ENCODE data around the gene IQGAP1.

IQGAP1 gene

DNA sequence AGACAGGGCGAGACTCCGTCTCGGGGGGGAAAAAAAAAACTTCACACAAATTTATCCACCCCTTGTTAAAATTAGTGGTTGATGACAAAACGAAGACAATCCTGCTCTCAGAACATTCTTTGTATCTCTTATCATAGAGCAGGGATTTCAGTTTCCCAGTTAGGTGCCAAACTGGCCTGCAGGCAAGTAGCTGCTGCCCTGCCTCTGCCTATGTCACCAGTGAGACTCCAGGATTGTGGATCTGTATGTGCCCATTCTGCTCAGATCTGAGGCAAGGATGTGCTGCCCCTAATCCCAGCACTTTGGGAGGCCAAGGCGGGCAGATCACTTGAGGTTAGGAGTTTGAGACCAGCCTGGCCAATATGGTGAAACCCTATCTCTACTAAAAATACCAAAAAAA lies 54.4 kb downstream of the IQGAP1 start:
- no peak for DNase-seq (ENCODE audit: low spot score)

DNA sequence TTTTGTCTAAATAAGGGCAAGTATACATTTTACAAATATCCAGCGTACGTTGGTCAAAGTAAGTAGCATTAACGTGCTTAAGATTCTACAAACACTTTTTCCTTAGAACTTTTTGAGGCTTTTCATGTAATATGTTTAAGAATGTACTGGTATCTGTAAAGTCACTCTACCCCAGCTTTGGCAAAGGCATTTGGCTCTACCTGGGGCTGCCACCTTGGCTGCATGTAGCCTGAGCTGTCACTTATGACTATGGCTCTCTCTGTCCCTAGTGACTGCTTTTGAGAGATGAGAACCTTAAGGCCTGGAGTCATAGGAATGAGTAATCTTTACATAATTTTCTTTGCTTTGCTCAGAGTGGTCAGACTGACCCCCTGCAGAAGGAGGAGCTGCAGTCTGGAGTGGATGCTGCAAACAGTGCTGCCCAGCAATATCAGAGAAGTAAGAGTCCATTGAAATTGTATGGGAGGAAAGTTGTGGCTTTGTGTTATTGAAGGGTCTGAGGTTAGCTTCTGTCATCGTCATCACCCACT lies 61.2 kb downstream of the IQGAP1 start:
- no peak for DNase-seq (ENCODE audit: low spot score)

DNA sequence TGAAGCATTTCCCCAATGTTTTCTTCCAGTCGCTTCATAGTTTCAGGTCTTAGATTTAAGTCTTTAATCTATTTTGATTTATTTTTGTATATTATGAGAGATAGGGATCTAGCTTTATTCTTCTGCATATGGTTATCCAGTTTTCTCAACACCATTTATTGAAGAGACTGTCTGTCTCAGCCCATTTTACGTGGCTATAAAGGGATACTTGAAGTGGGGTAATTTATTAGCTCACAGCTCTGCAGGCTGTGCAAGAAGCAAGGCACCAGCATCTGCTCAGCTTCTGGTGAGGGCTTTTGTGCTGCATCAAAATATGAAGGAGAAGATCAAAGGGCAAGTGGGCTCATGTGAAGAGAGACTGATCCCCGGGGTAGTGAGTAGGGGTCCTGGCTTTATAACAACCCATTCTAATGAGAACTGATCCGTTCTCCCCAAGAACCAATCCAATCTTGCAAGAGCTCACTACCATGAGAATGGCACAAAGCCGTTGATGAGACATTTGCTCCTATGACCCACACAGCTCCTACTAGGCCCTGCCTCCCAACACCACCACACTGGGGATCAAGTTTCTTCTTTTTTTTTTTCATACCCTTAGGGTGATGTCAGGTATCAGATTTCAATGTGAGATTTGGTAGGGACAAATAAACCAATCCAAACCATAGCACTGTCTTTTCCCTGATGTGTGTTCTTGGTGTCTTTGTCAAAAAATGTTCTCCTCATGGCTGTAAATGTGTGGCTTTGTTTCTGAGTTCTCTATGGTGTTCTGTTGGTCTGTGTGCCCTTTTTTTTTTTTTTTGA lies 63.2 kb downstream of the IQGAP1 start:
- no peak for DNase-seq (ENCODE audit: low spot score)

DNA sequence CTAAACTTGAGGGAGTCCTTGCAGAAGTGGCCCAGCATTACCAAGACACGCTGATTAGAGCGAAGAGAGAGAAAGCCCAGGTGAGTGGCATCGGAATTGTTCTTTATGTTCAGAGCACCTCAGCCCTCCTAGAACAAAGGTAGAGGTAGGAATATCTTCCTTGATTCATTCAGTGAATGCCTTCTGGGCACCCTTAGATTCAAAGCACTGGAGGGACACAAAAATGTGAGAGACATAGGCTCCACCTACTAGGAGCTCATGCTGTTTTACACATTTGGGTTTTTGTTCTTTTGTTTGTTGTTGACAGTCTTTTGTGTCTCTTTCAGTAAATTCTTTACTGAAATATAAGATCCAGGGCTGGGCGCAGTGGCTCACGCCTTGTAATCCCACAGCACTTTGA lies 68.2 kb downstream of the IQGAP1 start:
- DNase-seq (ENCODE audit: low spot score) = no peak

DNA sequence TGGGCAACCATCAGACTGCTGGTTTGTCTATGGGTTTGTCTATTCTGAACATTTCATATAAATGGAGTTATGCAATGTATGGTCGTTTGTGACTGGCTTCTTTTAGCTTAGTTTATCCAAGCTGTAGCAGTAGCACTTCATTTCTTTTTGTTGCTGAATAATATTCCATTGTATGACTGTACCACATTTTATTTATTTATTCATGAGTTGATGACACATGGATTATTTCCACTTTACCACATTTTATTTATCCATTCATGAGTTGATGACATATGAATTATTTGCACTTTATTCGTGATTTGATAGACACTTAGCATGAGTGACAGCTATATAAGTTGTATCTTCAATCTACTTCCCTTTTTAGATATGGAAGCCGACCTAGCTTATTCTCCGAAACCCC lies 70.0 kb downstream of the IQGAP1 start:
- DNase-seq (ENCODE audit: low spot score) = no peak

DNA sequence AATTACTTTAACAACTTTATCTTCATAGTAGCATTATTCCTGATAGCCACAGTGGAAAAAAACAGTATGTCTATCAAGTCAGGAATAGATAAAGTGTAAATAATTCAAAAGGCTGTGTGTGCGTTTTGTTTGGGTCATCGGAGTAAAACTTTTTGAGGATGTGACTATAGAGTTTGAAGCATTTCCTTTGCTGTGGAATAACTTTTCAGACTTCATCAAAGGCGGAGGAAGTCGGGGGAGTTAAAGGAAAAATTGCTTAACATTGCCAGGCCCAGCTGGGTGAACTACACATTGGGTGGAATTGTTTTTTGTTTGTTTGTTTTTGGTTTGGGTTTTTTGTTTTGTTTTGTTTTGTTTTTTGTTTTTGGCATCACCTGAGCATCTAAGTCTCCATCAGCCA lies 71.3 kb downstream of the IQGAP1 start:
- no peak for DNase-seq (ENCODE audit: low spot score)

DNA sequence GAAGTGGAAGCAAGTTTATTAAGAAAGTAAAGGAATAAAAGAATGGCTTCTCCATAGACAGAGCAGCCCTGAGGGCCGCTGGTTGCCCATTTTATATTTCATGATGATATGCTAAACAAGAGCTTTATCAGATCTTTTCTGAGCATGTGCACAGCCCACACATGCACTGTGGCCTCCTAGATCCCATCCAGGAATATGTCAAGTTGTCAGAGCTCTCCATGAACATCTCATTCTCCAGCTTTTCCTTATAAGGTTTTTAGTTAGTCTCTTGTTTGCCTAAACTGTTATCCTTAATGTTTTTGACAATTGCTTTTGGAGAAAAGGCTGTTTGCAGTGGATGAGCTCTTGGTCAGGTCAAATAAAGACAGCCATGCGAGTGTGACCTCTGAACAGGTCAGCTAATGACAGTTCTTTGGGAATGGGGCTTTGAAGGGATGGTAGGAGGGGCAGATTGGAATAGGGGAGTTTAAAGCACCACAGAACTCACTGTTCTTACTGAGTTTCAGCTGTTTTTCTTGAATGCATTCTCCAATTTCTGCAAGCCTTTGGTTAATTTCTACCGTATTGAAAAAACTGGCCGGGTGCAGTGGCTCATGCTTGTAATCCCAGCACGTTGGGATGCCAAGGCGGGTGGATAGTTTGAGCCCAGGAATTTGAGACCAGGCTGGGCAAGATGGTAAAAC lies 72.2 kb downstream of the IQGAP1 start:
- no peak for DNase-seq (ENCODE audit: low spot score)

DNA sequence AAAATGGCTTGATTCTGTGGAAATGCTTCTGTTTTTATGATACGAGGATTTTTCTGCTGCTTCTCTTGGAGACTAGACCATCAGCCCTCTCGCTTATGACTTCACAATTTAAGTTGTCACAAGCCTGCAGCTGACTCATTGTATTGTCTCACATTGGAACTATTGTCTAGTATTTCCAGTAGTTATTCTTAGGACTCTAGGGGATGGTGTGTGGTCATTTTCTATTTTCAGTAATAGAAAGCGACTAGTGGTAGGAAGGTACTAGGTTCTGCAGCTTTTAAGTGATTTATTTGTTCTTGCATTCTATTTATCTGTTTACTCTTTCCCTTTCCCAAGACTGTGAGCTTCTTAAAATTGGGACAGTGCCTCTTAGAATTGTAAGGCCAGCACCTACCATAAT lies 75.3 kb downstream of the IQGAP1 start:
- DNase-seq (ENCODE audit: low spot score) = no peak

DNA sequence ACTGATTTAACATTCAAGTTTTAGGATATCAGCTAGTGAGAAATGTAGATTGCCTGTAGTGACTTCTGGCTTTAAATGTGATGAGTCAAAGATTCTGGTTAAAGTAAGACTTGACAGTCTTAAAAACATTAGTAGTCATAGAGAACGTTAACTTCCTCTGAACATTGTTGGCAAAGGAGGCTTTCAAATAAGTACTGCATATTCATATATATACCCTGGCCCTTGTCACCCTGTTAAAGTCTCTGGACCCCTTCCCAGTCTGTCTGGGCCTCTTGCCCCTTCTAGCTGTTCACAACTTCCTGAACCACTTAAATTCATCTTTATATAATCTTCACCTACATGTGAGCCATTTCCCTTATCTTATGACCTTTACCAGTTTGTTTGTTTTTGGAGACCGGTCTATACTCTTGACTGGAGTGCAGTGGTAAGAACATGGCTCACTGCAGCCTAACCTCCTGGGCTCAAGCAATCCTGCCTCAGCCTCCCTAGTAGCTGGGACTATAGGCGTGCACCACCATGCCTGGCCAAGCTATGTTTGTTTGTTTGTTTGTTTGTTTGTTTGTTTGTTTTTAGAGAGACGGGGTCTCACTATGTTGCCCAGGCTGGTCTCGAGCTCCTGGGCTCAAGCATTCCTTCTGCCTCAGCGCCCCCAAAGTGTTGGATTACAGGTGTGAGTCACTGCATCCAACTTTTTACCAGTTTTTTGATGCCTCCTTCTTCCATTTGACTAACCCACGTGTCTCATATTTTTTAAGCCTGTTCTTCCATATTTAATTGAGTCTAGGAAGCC lies 77.3 kb downstream of the IQGAP1 start:
- DNase-seq (ENCODE audit: low spot score) = no peak

DNA sequence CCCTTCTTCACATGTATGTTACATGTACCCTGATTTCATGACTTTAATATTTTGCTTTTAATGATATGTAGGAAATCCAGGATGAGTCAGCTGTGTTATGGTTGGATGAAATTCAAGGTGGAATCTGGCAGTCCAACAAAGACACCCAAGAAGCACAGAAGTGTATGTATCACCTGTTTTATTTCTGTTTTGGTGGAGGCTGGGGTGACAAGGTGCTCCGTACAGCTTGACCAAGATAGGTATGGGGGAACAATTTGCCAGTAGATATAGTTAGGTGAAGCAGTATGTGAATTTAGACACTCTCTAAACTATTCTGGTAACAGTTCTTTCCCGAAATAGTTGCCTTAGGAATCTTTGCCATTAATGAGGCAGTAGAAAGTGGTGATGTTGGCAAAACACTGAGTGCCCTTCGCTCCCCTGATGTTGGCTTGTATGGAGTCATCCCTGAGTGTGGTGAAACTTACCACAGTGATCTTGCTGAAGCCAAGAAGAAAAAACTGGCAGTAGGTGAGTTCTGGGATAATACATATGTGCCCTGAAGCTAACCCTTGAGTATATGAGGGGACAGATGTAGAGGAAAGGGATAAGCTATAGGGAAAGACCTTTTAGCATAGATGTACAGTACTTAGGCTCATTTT lies 78.0 kb downstream of the IQGAP1 start:
- DNase-seq (ENCODE audit: low spot score) = no peak

DNA sequence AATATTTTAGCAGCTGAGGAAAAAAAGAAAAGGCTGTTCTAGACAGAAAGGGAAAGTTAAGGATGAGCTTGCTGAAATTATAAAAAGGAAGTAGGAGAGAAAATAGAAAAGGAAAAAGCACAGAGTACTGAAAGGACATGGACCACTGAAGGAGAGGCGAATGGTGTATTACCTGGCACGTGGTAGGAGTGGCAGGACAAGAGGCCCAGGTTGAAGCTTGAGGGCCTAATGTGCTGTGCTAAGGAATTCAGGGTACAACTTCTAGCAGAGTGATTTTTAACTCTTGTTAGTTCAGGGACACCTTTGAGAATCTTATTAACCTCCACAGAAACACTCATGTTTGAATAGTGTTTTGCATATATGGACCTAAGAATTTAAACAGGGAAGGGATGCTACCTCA lies 81.7 kb downstream of the IQGAP1 start:
- DNase-seq (ENCODE audit: low spot score) = no peak

DNA sequence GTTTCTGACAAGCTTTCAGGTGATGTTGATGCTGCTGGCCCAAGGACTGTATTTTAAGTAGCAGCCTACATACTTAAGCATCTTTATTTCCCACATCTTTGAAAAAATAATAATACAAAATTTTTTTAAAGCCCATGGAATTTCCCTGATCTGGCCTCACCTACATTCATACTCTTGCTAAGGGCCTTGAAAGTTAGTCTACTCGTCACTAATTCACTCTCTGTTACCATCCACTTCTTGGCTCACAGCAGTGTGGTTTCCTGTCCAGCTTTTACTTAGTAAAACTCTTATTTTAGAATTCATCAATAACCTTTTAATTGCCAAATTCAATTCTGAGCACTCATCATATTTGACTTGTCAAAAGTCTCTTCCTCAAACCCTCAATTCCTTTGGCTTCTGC lies 82.4 kb downstream of the IQGAP1 start:
- no peak for DNase-seq (ENCODE audit: low spot score)

DNA sequence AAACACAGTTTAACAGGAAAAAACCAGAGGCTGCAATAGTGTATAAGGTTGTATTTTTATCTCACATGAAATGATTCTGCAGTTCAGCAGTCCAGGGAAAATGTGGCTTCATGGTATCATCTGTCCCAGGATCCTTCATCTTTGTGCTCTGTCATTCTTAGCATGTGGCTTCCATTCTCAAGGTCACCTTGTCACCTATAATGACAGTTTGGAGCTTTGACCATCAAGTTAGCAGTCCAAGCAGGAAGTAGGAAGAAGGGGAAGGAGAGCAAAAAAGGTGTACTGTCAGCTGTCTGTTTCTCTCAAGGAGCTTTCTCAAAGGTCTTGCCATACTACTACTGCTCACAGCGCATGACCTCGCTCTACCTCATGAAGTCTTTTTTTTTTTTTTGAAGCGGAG lies 83.1 kb downstream of the IQGAP1 start:
- DNase-seq (ENCODE audit: low spot score) = no peak

DNA sequence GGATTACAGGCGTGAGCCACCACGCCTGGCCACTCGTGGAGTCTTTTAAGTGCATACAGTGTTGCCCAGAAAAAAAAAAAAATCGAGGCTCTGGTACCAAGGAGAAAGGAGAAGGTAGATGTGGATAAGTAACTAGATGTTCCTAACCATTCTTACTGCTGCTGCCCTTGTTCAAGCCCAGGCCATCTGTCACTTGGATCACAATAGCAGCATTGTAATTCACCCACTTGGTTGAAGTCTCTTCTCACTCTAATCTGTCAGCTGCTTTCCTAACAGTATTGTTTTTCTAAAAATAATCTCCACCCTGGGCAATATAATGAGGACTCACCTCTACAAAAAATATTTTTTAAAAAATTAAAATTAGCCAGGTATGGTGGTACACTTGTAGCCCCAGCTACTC lies 83.7 kb downstream of the IQGAP1 start:
- no peak for DNase-seq (ENCODE audit: low spot score)

DNA sequence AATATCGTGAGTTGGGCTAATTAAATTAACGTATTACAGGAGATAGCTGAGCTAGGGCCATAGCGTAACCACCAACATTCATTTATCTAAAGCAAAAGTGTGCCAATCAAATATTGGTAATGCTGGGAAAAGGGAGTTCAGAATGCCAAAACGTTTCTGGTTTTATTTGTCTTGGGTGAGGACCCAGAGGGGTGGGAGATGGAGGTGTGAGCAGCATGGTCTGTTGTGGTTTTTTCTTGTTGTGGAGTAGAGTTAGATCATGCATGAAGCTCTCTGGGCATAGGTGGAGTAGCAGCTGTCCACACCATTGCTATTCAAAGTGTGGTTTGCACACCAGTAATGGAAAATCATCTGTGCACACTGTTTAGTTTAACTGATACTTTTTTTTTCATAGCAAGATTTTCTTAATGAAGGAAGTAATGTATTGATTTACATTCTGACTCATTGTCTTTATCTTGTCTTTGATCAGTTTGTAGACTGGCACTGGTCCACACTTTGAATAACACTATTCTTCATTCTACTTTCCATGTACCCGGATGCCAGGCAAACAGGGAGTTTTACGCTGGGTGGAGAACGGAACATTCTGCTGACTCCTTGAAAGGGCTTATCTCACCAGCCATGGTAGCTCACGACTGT lies 90.9 kb downstream of the IQGAP1 start:
- DNase-seq (ENCODE audit: low spot score) = no peak

DNA sequence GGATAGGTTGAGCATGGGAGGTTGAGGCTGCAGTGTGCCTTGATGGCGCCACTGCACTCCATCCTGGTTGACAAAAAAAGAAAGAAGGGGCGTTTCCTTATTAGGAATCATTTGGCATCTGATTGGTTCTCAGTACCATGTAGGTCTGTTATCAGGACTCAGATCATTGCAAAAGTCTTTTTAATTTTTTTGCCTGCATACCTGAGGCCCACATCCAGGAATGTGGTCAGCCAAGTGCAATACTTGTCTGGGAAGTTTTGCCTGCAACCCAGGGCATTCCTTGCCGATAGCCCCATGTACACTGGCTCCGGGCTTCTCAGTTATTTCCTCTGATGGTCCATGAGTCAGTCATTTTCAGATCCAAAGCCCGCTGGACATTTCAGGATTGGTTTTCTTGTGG lies 91.6 kb downstream of the IQGAP1 start:
- no peak for DNase-seq (ENCODE audit: low spot score)

DNA sequence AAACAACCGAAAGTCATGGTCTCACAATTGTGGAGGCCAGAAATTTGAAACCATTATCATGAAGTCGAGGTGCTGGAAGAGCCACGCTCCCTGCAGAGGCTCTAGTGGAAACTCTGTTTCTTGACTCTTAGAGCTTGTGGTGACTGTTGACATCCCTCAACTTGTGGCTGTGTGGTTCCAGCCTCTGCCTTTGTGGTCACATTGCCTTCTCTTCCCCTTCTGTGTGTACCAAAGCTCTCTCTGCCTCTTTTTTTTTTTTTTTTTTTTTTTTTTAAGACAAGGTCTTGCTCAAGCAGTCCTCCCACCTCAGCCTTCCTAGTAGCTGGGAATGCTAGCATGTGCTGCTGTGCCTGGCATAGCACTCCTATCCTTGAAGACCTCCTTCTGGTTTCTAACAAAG lies 93.0 kb downstream of the IQGAP1 start:
- no peak for DNase-seq (ENCODE audit: low spot score)

DNA sequence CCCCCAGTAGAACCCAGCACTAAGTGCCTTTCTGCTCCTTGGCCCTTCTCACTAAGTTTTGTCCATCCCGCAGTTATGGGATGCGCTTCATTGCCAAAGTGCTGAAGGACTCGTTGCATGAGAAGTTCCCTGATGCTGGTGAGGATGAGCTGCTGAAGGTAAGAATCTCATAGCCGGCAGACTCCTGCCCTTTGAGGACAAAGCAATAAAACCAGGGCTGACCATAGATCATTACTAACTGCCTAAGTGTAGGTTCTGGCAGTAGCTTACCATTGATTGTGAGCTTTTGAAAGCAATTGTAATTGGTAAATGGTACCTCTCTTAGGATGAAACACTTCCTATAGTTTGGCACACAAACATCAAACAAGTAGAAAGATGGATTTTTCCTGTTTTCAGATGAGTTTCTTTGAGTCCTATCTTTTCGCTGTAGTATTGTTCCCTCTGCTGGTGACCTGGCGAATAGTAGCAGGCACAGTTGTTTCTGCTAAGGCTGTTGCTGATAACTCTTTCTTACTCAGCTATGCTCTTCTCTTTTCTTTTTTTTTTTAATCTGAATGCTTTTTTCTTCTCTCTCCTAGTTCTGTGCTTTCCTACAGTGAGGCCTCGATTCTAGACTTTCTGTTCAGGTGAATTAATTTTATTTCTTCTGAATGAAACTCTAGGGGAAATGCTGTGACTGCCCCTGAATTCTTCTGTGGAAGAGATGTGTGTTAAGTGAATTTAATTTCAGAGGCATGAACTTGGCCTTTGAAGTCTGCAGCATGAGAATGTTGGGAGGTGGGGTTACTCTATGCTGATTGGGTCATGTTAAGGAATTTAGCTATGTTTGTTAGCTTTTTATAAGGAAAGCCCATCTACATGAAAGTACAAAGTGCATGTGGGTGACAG lies 94.3 kb downstream of the IQGAP1 start:
- DNase-seq (ENCODE audit: low spot score) = peak; percentile 58

DNA sequence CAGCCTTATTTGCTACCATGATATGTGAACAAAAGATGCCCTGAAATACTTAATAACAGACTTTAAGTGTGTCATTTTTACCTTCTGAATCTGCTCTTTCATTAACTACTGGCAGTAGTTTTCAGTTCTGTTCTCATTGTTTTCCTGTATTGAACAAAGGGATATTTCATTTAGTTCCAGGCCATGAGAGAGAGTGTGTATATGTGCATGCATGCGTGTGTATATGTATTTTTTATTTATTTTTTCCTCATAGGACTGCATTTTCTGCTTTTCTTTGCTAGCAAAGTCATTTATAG lies 94.9 kb downstream of the IQGAP1 start:
- DNase-seq (ENCODE audit: low spot score) = no peak

DNA sequence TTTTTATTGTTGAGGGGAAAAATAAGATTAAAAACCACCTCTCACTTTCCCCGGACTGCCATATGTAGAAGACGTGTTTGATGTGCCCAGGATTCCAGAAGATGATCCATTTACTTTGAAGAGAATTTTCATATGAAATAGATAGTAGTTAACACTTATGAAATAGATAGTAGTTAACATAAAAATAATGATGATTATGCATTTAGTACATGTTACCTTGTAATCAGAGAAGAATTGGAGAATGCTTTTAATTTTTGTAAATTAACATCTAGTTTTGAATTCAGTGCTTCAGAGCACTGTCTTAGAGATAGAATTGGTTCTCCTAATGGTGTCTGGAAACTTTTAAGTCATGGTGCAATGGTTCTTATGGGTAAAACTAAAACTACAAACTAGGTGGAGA lies 95.6 kb downstream of the IQGAP1 start:
- DNase-seq (ENCODE audit: low spot score) = no peak

DNA sequence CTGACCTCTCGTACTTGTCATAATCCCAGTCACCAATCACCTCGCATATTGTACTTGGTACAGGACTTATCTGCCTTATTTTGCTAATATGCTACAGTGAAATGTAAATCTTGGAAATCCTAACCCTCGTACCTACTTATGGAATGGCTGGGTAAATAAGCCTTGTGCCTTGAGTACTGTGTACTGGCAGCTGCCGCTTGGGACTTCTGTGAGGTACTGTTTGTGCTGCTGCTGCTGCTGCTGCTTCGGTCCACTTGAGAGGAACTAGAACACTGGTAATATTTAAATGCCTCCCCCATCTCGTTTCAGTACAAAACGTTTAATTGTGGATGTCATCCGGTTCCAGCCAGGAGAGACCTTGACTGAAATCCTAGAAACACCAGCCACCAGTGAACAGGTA lies 99.1 kb downstream of the IQGAP1 start:
- DNase-seq (ENCODE audit: low spot score) = no peak

Measured in D341Med (cell line).